Right atrium auricular region (tissue), 2 donors: ENCODE data around the gene AQP3. TPM values are rescaled to one million over a fixed set of nuclear protein-coding genes. Genes with fewer than 3 reads are reported as not detected.

Experiments used
- DNase-seq: peaks from one replicate; pipeline ENCODE4 v3.0.0-alpha.2; 2019; ENCODE audit warnings: low spot score
- H3K27ac ChIP-seq, 2 donors: fragments of 200-600 bp; sonication (generic); 1 replicate in 1 of 2; 2 replicates in 1 of 2; pipeline ENCODE4 v1.5.1; 2016 to 2019
- H3K27me3 ChIP-seq, 2 donors: fragments of 200-600 bp; sonication (generic); one replicate each; pipeline versions ENCODE4 v1.5.1 to v1.6.0; 2017 to 2019
- H3K36me3 ChIP-seq: fragments of 200-600 bp; sonication (generic); one replicate; pipeline ENCODE4 v1.5.1; 2016
- H3K4me1 ChIP-seq, 2 donors: fragments of 200-600 bp; sonication (generic); one replicate each; pipeline versions ENCODE4 v1.5.1 to v1.6.0; 2017 to 2019
- H3K4me3 ChIP-seq, 2 donors: fragments of 200-600 bp; sonication (generic); 1 replicate in 1 of 2; 2 replicates in 1 of 2; pipeline ENCODE4 v1.5.1; 2017 to 2019; ENCODE audit warnings: mild to moderate bottlenecking in 1 of 2, moderate library complexity in 1 of 2
- H3K9me3 ChIP-seq, 2 donors: fragments of 200-600 bp; sonication (generic); one replicate each; pipeline ENCODE4 v1.5.1; 2019
- CTCF ChIP-seq, 2 donors: fragments of 200-600 bp; sonication (generic); IDR thresholded peaks; one replicate each; pipeline ENCODE4 v1.5.1; 2019; ENCODE audit warnings: antibody characterized with exemption in 2 of 2
- total RNA-seq, 2 donors: library from RNA; depleted of rRNA; stranded (reverse); fragments of >200 nt; gene quantifications; one replicate each; pipeline ENCODE4 v1.1.0, GENCODE V29; 2016

Gene AQP3
- total RNA-seq, 2 donors from 2014 or later, result 14.3 to 116 TPM

GRCh38 chr9:33475357-33475756 is 28.0 kb upstream of the AQP3 start:
- Histone ChIP-seq H3K4me3 (no peak overlapping the region), H3K27ac (no peak overlapping the region), H3K9me3 (no peaks in the 10 kb centered on the region), H3K4me1 (peaks cover 0 to 22% of the 10 kb centered on the region in 2 donors), H3K36me3 (peaks cover 13% of the 10 kb centered on the region), H3K27me3 (no peaks in the 10 kb centered on the region)
- no peak for TF ChIP-seq CTCF (IDR thresholded peaks at IDR 0.05)
- DNase-seq, result peak; percentile 30

DNA sequence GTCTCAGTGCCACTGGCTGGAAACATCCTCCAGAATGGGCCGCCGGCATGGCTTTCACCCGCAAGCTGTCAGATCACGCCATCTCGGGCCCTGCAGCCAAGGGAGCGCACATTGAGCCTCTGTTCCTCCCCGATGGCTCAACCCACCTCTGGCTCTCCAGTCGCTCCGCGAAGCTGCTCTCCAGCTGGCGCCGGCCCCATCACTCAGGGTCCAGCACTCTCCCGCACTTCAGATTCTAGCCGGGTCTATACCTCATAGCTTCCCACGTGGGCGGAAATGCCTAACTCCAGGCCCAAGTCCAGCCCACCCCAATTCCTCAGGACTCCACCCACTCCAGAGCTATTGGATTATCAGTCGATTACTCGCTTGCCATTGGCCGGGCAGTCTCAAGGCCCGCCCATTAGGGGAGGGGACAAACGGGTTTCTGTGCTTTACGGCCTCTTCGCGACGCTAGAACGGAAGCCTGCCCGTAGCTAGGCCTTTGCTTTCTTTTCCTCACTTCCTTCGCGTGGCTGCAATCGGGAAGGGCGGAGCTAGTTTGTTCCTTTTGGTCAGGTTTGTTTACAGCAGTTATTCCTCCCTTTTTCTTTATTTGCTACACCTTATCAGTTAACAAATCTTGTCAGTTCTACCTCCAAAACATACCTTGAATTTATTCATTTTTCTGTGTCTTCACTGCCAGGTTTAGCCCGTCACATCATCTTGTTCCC is 26.4 kb upstream of the AQP3 start, which contains the start of gene NOL6:
Gene NOL6, minus strand, starts transcription at position 282 of the 710 bp plus-strand sequence. Its CDS starts 82 bp downstream, at position 200.
- H3K4me1 ChIP-seq, result peaks cover 0 to 22% of the 10 kb centered on the region in 2 donors
- no peaks in the 10 kb centered on the region for H3K27me3 ChIP-seq
- H3K27ac ChIP-seq, result peak within 1 kb of the TSS; percentile 70 to 85
- DNase-seq, result peak; percentile 98
- no peaks in the 10 kb centered on the region for H3K9me3 ChIP-seq
- peaks cover 28% of the 10 kb centered on the region for H3K36me3 ChIP-seq
- peak in 1 of 2 donors; percentile 19 for TF ChIP-seq CTCF (IDR thresholded peaks at IDR 0.05)
- peak within 1 kb of the TSS; percentile 72 to 74 for H3K4me3 ChIP-seq

DNA sequence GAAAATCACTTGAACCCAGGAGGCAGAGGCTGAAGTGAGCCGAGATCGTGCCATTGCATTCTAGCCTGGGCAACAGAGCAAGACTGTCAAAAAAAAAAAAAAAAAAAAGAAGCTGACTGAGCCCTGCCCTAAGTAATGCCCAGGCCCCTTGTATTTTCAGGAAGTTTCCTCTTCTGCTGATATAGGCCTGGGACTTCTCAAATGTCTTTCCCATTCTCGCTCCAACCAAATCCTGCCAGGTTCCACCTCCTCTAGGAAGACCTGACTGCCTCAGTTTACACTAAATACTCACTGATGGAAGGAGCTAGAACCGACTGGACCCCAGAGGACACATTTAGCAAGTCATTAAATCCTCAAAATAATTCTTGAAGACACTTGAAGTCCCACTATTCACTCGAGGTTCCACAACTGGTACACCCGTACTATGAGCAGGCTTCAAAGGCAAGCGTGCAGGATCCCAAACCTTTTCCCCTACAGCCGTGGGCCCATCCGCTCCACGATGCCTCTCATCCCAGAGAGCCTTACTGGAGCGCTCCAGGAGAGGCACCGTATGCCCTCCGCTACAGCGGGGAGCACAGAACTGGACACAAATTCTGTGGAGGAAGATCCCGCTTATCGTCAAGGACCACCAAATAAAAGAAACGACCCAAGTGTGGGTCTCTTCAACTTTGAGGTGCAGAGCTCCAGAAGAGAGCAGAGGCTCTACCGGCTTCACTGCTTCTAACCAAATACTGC is 25.7 kb upstream of the AQP3 start:
- Histone ChIP-seq H3K27ac (peak overlapping the region; percentile 48 to 85), H3K9me3 (no peaks in the 10 kb centered on the region), H3K4me1 (peaks cover 0 to 22% of the 10 kb centered on the region in 2 donors), H3K36me3 (peaks cover 36% of the 10 kb centered on the region), H3K27me3 (no peaks in the 10 kb centered on the region), H3K4me3 (peak overlapping the region; percentile 72 to 74)
- no peak for TF ChIP-seq CTCF (IDR thresholded peaks at IDR 0.05)
- DNase-seq, result no peak

- Histone ChIP-seq H3K27me3 (no peaks in the 10 kb centered on the region), H3K4me1 (peaks cover 0 to 22% of the 10 kb centered on the region in 2 donors), H3K9me3 (no peaks in the 10 kb centered on the region), H3K4me3 (peak overlapping the region in 1 of 2 donors; percentile 74), H3K36me3 (peaks cover 43% of the 10 kb centered on the region), H3K27ac (no peak overlapping the region)
- no peak for TF ChIP-seq CTCF (IDR thresholded peaks at IDR 0.05)
- no peak for DNase-seq
These were observed 24.9 kb upstream of the AQP3 start for GRCh38 chr9:33472171-33472880.

GRCh38 chr9:33471361-33471760 is 24.0 kb upstream of the AQP3 start:
- no peak for TF ChIP-seq CTCF (IDR thresholded peaks at IDR 0.05)
- Histone ChIP-seq H3K36me3 (peaks cover 53% of the 10 kb centered on the region), H3K9me3 (no peaks in the 10 kb centered on the region), H3K4me3 (no peak overlapping the region), H3K27me3 (no peaks in the 10 kb centered on the region), H3K27ac (no peak overlapping the region), H3K4me1 (peaks cover 0 to 22% of the 10 kb centered on the region in 2 donors)
- DNase-seq, result no peak
